Measurements from ENCODE around the gene ZNF227. TPM values are rescaled to one million over a fixed set of nuclear protein-coding genes. Genes with fewer than 3 reads are reported as not detected.

The ZNF227 gene
- total RNA-seq, 2 experiments from 2014 or later = 16.2 to 17.2 TPM

- no peak for ATAC-seq (ENCODE audit: poor library complexity)
- H3K4me3 Mint-ChIP-seq = no peak overlapping the region
- ChIA-PET CTCF (no interaction called here), POLR2A (no interaction called here)
- Histone ChIP-seq H3K27ac (ENCODE audit: low read depth in 1 of 2, low read length in 2 of 2) (no peak overlapping the region), H3K36me3 (ENCODE audit: insufficient read depth, low read length) (no peaks in the 10 kb centered on the region), H3K4me1 (ENCODE audit: insufficient read depth, low read length) (no peaks in the 10 kb centered on the region), H3K27me3 (ENCODE audit: control insufficient read depth in 1 of 2, insufficient read depth in 2 of 2, low read length in 2 of 2) (no peaks in the 10 kb centered on the region), H3K9me3 (ENCODE audit: control insufficient read depth in 1 of 2, insufficient read depth in 1 of 2, low read length in 2 of 2) (peaks cover 34 to 88% of the 10 kb centered on the region in 2 experiments), H3K4me3 (ENCODE audit: low read length) (no peak overlapping the region)
- H3K36me3 Mint-ChIP-seq (ENCODE audit: low read depth) = peaks cover 89% of the 10 kb centered on the region
- intact Hi-C loops (cut with DNase I, micrococcal nuclease) = no loop called here
- no peak overlapping the region for H3K27ac Mint-ChIP-seq
- peaks cover 27% of the 10 kb centered on the region for H3K9me3 Mint-ChIP-seq
- H3K27me3 Mint-ChIP-seq = no peaks in the 10 kb centered on the region
- no peak for DNase-seq
- H3K4me1 Mint-ChIP-seq (ENCODE audit: low read depth) = no peaks in the 10 kb centered on the region
- TF ChIP-seq, protein P1, sequence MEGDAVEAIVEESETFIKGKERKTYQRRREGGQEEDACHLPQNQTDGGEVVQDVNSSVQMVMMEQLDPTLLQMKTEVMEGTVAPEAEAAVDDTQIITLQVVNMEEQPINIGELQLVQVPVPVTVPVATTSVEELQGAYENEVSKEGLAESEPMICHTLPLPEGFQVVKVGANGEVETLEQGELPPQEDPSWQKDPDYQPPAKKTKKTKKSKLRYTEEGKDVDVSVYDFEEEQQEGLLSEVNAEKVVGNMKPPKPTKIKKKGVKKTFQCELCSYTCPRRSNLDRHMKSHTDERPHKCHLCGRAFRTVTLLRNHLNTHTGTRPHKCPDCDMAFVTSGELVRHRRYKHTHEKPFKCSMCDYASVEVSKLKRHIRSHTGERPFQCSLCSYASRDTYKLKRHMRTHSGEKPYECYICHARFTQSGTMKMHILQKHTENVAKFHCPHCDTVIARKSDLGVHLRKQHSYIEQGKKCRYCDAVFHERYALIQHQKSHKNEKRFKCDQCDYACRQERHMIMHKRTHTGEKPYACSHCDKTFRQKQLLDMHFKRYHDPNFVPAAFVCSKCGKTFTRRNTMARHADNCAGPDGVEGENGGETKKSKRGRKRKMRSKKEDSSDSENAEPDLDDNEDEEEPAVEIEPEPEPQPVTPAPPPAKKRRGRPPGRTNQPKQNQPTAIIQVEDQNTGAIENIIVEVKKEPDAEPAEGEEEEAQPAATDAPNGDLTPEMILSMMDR (IDR thresholded peaks at IDR 0.05) = no peak
These were observed 65.0 kb downstream of the ZNF227 start for GRCh38 chr19:44277331-44277730.

DNA sequence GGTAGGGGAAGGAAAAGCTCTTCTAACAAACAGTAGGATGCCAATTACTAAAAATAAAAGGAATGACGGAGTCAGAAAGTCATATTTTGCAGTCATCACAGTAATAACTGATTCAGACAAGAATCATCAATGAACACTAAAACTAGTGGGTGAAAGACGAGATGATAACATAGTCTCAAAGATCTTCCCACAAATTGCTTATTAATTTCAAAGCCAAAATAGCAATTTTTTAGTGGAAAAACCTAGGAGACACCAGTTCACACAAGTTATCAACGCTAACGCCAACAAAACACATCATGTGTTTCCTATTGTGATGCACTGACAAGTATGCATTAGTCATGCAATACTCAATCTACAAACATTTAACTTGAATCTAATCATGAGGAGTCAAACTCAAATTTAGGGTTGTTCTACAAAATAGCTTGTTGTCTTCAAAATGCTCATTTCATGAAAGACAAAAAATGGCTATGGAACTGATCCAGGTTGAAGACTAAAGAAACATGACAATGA lies 65.9 kb downstream of the ZNF227 start:
- TF ChIP-seq, protein P1 (IDR thresholded peaks at IDR 0.05) = no peak
- H3K27me3 ChIP-seq (ENCODE audit: control insufficient read depth in 1 of 2, insufficient read depth in 2 of 2, low read length in 2 of 2) = no peaks in the 10 kb centered on the region
- ChIA-PET CTCF (no interaction called here), POLR2A (no interaction called here)
- intact Hi-C loops (cut with DNase I, micrococcal nuclease) = no loop called here
- no peak overlapping the region for H3K4me3 ChIP-seq (ENCODE audit: low read length)
- no peak overlapping the region for H3K27ac ChIP-seq (ENCODE audit: low read depth in 1 of 2, low read length in 2 of 2)
- ATAC-seq (ENCODE audit: poor library complexity) = no peak
- Mint-ChIP-seq H3K4me1 (ENCODE audit: low read depth) (no peaks in the 10 kb centered on the region), H3K9me3 (peaks cover 30% of the 10 kb centered on the region), H3K27me3 (no peaks in the 10 kb centered on the region), H3K4me3 (no peak overlapping the region), H3K27ac (no peak overlapping the region), H3K36me3 (ENCODE audit: low read depth) (peaks cover 86% of the 10 kb centered on the region)
- DNase-seq = no peak
- no peaks in the 10 kb centered on the region for H3K4me1 ChIP-seq (ENCODE audit: insufficient read depth, low read length)
- H3K9me3 ChIP-seq (ENCODE audit: control insufficient read depth in 1 of 2, insufficient read depth in 1 of 2, low read length in 2 of 2) = peaks cover 34 to 91% of the 10 kb centered on the region in 2 experiments
- H3K36me3 ChIP-seq (ENCODE audit: insufficient read depth, low read length) = no peaks in the 10 kb centered on the region

- Histone ChIP-seq H3K27ac (ENCODE audit: low read depth in 1 of 2, low read length in 2 of 2) (no peak overlapping the region), H3K36me3 (ENCODE audit: insufficient read depth, low read length) (no peaks in the 10 kb centered on the region), H3K27me3 (ENCODE audit: control insufficient read depth in 1 of 2, insufficient read depth in 2 of 2, low read length in 2 of 2) (no peaks in the 10 kb centered on the region), H3K9me3 (ENCODE audit: control insufficient read depth in 1 of 2, insufficient read depth in 1 of 2, low read length in 2 of 2) (peaks cover 41 to 92% of the 10 kb centered on the region in 2 experiments), H3K4me3 (ENCODE audit: low read length) (no peak overlapping the region), H3K4me1 (ENCODE audit: insufficient read depth, low read length) (no peaks in the 10 kb centered on the region)
- Mint-ChIP-seq H3K4me3 (no peak overlapping the region), H3K36me3 (ENCODE audit: low read depth) (peaks cover 86% of the 10 kb centered on the region), H3K27me3 (no peaks in the 10 kb centered on the region), H3K27ac (no peak overlapping the region), H3K9me3 (peaks cover 35% of the 10 kb centered on the region), H3K4me1 (ENCODE audit: low read depth) (no peaks in the 10 kb centered on the region)
- TF ChIP-seq, protein P1 (IDR thresholded peaks at IDR 0.05) = no peak
- ATAC-seq (ENCODE audit: poor library complexity) = no peak
- POLR2A ChIA-PET = no interaction called here
- intact Hi-C loops (cut with DNase I, micrococcal nuclease) = no loop called here
- CTCF ChIA-PET = no interaction called here
- DNase-seq = no peak
These were observed 68.6 kb downstream of the ZNF227 start for GRCh38 chr19:44280916-44281315.
